BLaER1 (cell line): ENCODE data around the gene GRIA1.

Source experiments
- H3K27ac ChIP-seq: shearing (Covaris generic); formaldehyde crosslinking; 2 replicates; pipeline ENCODE4 v1.8.1; 2022
- H3K27me3 ChIP-seq: shearing (Covaris generic); formaldehyde crosslinking; 2 replicates; pipeline ENCODE4 v1.8.1; 2022
- H3K36me3 ChIP-seq: shearing (Covaris generic); formaldehyde crosslinking; 2 replicates; pipeline ENCODE4 v1.8.1; 2022
- H3K4me1 ChIP-seq: shearing (Covaris generic); formaldehyde crosslinking; 2 replicates; pipeline ENCODE4 v1.8.1; 2022
- H3K4me2 ChIP-seq: shearing (Covaris generic); formaldehyde crosslinking; 2 replicates; pipeline ENCODE4 v1.8.1; 2022
- H3K4me3 ChIP-seq: shearing (Covaris generic); formaldehyde crosslinking; 2 replicates; pipeline ENCODE4 v1.8.1; 2022
- H3K9ac ChIP-seq: shearing (Covaris generic); formaldehyde crosslinking; 2 replicates; pipeline ENCODE4 v1.8.1; 2022
- H3K9me3 ChIP-seq: shearing (Covaris generic); formaldehyde crosslinking; 2 replicates; pipeline ENCODE4 v1.8.1; 2022
- H4K20me1 ChIP-seq: shearing (Covaris generic); formaldehyde crosslinking; 2 replicates; pipeline ENCODE4 v1.8.1; 2022
- Cebpa-rat ChIP-seq: shearing (Covaris generic); IDR thresholded peaks from 2 replicates; pipeline ENCODE4 v1.8.1; 2022

GRIA1 gene

DNA sequence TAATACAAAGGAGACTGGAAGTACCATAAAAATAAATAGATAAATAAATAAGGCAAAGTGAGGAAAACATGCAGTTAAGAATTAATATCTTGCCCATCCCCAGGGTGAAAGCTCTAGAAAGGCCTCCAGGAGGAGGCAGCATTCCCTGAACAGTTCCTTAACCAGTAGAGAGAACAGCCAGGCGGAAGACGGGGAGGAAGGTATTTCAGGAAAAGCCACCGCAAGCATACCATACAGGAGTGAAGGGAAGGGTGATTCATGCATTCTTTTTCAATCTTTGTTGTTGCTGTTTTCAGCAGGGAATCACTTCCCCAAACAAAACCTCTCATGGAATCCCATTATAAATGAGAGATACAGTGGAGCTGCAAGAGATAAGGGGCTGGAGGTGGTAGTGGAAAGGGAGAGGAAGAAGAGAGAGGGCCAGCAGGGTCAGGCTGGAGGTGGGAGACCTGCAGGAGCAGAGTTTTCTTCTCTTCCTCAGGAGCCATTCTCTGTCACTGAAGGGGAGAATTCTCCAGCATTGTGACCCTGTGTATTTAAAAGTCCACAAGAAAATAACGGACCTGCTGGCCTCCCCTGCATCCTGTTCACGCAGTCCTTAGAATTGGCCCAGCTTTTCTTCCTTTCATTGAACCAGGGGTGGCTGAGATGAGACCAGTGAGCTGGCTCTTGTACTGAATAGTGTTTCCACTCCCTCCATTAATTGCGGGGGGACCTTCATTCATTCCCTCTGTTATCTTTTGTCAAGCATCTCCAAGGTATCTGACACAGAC, 292.3 kb downstream of the GRIA1 start:
- H3K4me3 ChIP-seq, result no peak overlapping the region
- H3K9ac ChIP-seq, result no peak overlapping the region
- H4K20me1 ChIP-seq, result no peaks in the 10 kb centered on the region
- no peak overlapping the region for H3K27ac ChIP-seq
- H3K27me3 ChIP-seq, result no peaks in the 10 kb centered on the region
- no peak for TF ChIP-seq Cebpa-rat
- no peak overlapping the region for H3K4me2 ChIP-seq
- H3K4me1 ChIP-seq, result no peaks in the 10 kb centered on the region
- H3K36me3 ChIP-seq, result no peaks in the 10 kb centered on the region
- no peaks in the 10 kb centered on the region for H3K9me3 ChIP-seq

DNA sequence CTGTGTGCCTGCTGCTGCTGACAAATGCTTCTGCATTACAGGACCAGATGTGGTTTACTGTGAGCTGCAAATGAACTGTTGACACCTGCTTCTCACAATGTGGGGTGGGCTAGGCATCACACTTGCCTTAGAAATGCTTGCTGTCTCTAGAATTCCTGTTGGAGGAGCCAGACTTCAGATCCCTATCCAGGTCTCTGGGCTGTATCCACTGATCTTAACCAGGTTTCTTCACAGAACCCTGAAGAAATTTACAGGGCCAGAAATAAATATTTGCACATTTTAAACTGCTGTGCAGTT, 292.8 kb downstream of the GRIA1 start:
- no peak overlapping the region for H3K27ac ChIP-seq
- H3K4me1 ChIP-seq, result no peaks in the 10 kb centered on the region
- no peaks in the 10 kb centered on the region for H3K27me3 ChIP-seq
- no peak overlapping the region for H3K4me3 ChIP-seq
- H3K4me2 ChIP-seq, result no peak overlapping the region
- no peaks in the 10 kb centered on the region for H4K20me1 ChIP-seq
- TF ChIP-seq Cebpa-rat, result no peak
- H3K9me3 ChIP-seq, result no peaks in the 10 kb centered on the region
- H3K36me3 ChIP-seq, result no peaks in the 10 kb centered on the region
- no peak overlapping the region for H3K9ac ChIP-seq

DNA sequence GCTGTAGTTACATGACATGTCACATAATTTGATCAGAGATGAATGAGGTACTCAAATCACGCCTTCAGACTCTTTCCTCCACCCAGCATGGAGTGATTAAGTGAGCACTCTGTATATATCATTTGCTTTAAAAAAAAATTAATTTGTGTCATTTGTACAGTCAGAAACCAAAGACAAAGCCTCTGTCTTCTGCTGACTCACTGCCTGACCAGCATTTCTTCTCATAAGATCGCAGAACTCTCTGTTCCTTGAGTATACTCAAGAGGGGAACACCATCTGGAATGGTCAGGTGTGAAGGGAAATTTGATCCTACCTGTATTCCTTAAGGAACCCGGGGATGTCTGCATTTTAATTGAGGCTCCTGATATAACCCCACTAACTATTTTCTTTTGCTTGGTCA, 293.8 kb downstream of the GRIA1 start:
- Histone ChIP-seq H3K9me3 (no peaks in the 10 kb centered on the region), H3K9ac (no peak overlapping the region), H3K4me1 (no peaks in the 10 kb centered on the region), H3K36me3 (no peaks in the 10 kb centered on the region), H3K4me3 (no peak overlapping the region), H4K20me1 (no peaks in the 10 kb centered on the region), H3K4me2 (no peak overlapping the region), H3K27ac (no peak overlapping the region), H3K27me3 (no peaks in the 10 kb centered on the region)
- TF ChIP-seq Cebpa-rat, result no peak

DNA sequence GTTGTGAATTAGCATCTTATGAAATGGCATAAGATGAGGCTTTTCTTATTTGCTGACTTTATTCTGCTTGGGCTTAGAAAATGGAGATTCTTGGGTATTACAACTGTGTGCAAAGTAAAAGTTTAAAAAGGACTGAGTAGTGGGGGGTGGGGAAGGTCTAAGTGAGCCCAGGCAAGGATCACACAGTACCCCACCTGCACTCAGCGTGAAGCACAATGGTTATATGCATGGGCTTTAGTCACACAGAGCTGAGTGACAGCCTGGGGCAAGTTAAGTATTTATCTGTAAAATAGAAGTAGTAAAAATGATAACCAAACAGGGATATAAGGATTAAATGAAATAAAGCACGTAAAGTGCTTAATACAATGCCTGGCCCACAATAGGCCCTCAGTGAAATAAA, 300.9 kb downstream of the GRIA1 start:
- H3K4me3 ChIP-seq, result no peak overlapping the region
- no peaks in the 10 kb centered on the region for H4K20me1 ChIP-seq
- H3K36me3 ChIP-seq, result no peaks in the 10 kb centered on the region
- no peak overlapping the region for H3K27ac ChIP-seq
- H3K9me3 ChIP-seq, result no peaks in the 10 kb centered on the region
- H3K9ac ChIP-seq, result no peak overlapping the region
- no peak for TF ChIP-seq Cebpa-rat
- no peak overlapping the region for H3K4me2 ChIP-seq
- H3K27me3 ChIP-seq, result no peaks in the 10 kb centered on the region
- no peaks in the 10 kb centered on the region for H3K4me1 ChIP-seq

DNA sequence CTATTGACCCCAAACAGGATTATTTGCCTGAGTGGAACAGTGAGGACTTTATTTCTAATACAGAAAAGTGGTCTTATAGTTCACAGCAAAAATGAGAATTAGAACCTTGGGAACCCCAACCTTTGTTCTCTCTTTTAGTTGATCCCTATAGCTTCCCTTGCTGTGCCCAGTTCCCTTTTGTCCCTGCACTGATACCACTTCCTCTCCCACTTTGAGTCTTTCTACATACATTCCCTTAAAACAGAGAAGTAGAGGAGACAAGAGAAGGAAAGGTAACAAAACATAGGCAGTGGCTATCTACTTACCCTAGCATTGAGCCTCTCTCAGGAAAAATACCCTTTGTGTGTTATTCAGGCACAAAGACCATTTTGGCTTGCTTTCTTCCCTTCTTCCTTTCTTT, 301.8 kb downstream of the GRIA1 start:
- TF ChIP-seq Cebpa-rat, result no peak

DNA sequence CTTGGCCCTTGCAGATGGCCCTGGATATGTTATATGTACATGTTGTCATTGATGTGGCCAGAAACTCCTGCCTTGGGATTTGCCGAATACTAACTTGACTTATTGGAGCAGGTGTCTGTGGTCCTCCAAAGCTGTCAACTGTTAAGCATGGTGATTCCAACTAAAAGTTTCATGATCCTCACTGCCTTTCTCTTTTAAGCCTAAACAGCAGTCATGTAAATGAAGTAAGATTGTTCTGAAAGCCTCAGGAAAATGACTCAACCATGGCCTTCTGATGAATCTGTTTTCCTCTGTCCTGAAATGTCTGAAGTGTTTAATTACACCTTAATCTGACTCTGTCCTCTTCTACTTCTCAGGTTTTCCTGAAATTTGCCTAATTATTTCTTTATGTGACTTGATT, 303.2 kb downstream of the GRIA1 start:
- Histone ChIP-seq H3K36me3 (no peaks in the 10 kb centered on the region), H3K4me1 (no peaks in the 10 kb centered on the region), H3K4me2 (no peak overlapping the region), H4K20me1 (no peaks in the 10 kb centered on the region), H3K9ac (no peak overlapping the region), H3K27me3 (no peaks in the 10 kb centered on the region), H3K4me3 (no peak overlapping the region), H3K9me3 (no peaks in the 10 kb centered on the region), H3K27ac (no peak overlapping the region)
- TF ChIP-seq Cebpa-rat, result no peak

More for the DNA sequence above, 301.8 kb downstream of the GRIA1 start:
- no peaks in the 10 kb centered on the region for H3K4me1 ChIP-seq
- no peaks in the 10 kb centered on the region for H3K36me3 ChIP-seq
- no peaks in the 10 kb centered on the region for H3K27me3 ChIP-seq
- H3K9me3 ChIP-seq, result no peaks in the 10 kb centered on the region
- no peak overlapping the region for H3K9ac ChIP-seq
- H3K4me2 ChIP-seq, result no peak overlapping the region
- H3K4me3 ChIP-seq, result no peak overlapping the region
- H4K20me1 ChIP-seq, result no peaks in the 10 kb centered on the region
- H3K27ac ChIP-seq, result no peak overlapping the region

DNA sequence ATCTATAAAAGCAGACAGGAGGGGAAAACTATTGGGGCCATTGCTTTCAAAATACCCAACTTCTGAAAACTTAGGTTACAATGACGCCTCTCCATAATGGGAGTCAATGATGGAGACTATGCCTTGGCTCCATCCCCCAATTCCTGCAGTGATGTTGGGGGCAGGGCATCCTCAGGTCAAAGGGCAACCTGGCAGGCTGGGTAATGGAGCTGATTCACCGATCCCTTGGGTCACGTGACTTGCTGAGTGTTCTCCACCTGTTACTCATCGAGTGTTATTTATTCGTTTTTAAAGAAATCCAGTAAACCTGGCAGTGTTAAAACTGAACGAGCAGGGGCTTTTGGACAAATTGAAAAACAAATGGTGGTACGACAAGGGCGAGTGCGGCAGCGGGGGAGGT, 303.9 kb downstream of the GRIA1 start:
- no peak overlapping the region for H3K27ac ChIP-seq
- H4K20me1 ChIP-seq, result no peaks in the 10 kb centered on the region
- no peak overlapping the region for H3K4me3 ChIP-seq
- no peaks in the 10 kb centered on the region for H3K9me3 ChIP-seq
- H3K9ac ChIP-seq, result no peak overlapping the region
- no peaks in the 10 kb centered on the region for H3K27me3 ChIP-seq
- TF ChIP-seq Cebpa-rat, result no peak
- no peaks in the 10 kb centered on the region for H3K36me3 ChIP-seq
- H3K4me1 ChIP-seq, result no peaks in the 10 kb centered on the region
- no peak overlapping the region for H3K4me2 ChIP-seq

DNA sequence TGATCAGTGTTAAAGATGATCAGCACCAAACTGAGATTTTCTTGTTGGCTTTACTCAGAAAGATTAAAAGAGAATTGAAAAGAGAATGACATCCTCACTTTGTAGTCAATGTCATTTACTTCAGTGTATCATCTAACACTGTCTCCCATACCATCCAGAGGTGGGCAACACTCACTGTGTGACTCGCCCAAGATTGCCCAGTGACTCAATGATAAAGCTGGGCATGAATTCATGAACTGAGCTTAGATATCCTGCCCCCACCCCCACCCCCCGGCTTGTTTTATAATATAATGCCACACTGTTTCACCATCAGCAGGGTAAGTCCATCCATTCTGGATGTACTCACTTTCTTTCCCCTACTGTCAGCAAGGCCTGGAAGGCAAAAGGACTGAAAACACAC, 306.1 kb downstream of the GRIA1 start:
- TF ChIP-seq Cebpa-rat, result no peak
- Histone ChIP-seq H3K9ac (no peak overlapping the region), H3K4me3 (no peak overlapping the region), H4K20me1 (no peaks in the 10 kb centered on the region), H3K27me3 (no peaks in the 10 kb centered on the region), H3K9me3 (no peaks in the 10 kb centered on the region), H3K27ac (no peak overlapping the region), H3K36me3 (no peaks in the 10 kb centered on the region), H3K4me1 (no peaks in the 10 kb centered on the region), H3K4me2 (no peak overlapping the region)

DNA sequence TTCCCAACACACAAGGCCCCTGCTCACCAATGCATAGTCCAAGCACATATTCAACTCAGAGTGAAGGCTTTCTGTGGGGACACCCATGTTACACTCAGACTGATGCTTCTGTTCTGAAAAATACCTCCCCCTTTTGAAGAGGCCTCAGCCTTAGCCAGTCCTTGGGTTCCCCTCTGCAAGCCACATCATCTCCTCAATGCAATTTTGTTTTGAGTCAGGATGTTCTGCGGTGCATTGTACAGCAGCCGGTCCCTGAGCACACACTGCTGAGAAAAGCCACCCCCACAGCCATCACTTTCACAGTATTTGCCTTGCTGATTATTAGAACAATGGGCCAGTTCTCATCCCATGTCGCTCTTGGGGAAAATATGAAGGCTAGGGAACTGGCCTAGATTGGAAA, 307.0 kb downstream of the GRIA1 start:
- no peaks in the 10 kb centered on the region for H4K20me1 ChIP-seq
- H3K27ac ChIP-seq, result no peak overlapping the region
- H3K36me3 ChIP-seq, result no peaks in the 10 kb centered on the region
- no peak overlapping the region for H3K4me3 ChIP-seq
- H3K9me3 ChIP-seq, result no peaks in the 10 kb centered on the region
- no peak overlapping the region for H3K4me2 ChIP-seq
- no peak for TF ChIP-seq Cebpa-rat
- no peaks in the 10 kb centered on the region for H3K4me1 ChIP-seq
- no peaks in the 10 kb centered on the region for H3K27me3 ChIP-seq
- H3K9ac ChIP-seq, result no peak overlapping the region

DNA sequence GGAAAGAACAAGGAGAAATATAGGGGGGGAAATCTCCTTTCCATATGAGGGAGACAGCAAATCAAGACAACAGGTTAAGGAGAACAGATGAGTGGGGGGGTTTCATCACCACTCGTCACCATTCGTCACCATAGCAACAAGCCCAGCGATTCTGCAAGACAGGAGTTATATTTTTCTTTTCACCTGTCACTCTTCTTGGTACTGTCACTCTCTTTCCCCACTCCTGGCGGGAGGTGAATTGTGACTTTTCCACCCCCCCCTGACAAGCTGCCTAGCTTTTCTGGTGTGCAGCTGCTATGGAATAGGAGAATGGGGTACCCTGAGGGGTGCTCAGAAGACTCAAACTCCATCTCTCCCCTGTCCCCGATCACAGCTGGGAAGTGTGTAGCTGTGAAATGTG, 308.4 kb downstream of the GRIA1 start:
- Histone ChIP-seq H3K4me1 (no peaks in the 10 kb centered on the region), H3K4me2 (no peak overlapping the region), H3K4me3 (no peak overlapping the region), H3K27me3 (no peaks in the 10 kb centered on the region), H3K9me3 (no peaks in the 10 kb centered on the region), H4K20me1 (no peaks in the 10 kb centered on the region), H3K36me3 (no peaks in the 10 kb centered on the region), H3K9ac (no peak overlapping the region), H3K27ac (no peak overlapping the region)
- TF ChIP-seq Cebpa-rat, result no peak

DNA sequence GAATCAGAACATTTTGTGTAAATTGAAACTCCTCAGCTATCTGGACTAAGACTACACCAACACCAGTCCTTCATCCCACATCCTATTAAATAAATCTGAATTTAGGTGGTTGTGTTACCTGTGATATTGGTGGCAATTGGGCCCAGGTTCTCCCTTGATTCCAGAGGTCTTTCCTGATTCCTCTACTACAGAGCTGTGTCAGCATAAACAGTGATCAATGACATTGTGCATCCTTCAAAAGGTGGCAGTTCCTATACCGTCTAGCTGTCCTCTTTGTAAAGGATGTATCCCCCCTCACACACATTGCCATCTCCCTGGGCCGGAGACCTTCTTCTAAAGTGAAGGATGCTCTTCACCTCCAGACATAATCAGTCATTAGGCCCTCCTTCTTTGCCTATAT, 309.0 kb downstream of the GRIA1 start:
- Histone ChIP-seq H3K4me1 (no peaks in the 10 kb centered on the region), H4K20me1 (no peaks in the 10 kb centered on the region), H3K36me3 (no peaks in the 10 kb centered on the region), H3K27me3 (no peaks in the 10 kb centered on the region), H3K4me3 (no peak overlapping the region), H3K27ac (no peak overlapping the region), H3K4me2 (no peak overlapping the region), H3K9me3 (no peaks in the 10 kb centered on the region), H3K9ac (no peak overlapping the region)
- no peak for TF ChIP-seq Cebpa-rat
